HG03095 (cell line): ENCODE measurements around the gene OLA1.

ENCODE experiments used
- ATAC-seq: cut with Tn5 transposase; IDR thresholded peaks from one replicate; pipeline ENCODE4 v1.9.1; 2021; ENCODE audit warnings: moderate library complexity; ENCODE audit not compliant: unreplicated experiment

The OLA1 gene

GRCh38 chr2:174180726-174181236, 67.6 kb downstream of the OLA1 start:
- ATAC-seq, result no peak

DNA sequence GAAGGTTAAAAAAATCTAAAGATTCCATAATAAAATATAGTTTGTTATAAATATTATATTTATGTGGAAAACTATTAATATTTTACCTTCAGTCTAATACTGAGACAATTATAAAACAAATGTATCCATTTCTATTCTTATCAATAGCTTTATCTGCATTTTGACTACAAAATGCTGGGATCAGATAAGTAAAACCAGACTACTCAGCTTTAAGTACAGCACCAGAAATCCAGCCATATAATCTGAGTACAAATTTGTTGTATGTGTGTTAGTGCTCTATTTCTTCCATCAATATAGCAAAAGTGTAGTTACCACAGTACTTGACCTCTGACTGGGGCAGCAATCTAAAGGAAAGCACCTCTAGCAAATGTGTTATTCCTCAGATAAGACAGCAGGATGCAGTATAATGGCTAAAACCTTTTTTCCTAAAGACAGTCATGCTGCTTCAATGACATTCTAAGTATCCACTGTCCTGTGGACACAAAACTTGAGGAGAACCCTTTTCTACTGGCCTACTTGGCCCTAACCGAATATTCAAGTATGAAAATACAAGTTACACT, 68.1 kb downstream of the OLA1 start:
- ATAC-seq, result no peak

DNA sequence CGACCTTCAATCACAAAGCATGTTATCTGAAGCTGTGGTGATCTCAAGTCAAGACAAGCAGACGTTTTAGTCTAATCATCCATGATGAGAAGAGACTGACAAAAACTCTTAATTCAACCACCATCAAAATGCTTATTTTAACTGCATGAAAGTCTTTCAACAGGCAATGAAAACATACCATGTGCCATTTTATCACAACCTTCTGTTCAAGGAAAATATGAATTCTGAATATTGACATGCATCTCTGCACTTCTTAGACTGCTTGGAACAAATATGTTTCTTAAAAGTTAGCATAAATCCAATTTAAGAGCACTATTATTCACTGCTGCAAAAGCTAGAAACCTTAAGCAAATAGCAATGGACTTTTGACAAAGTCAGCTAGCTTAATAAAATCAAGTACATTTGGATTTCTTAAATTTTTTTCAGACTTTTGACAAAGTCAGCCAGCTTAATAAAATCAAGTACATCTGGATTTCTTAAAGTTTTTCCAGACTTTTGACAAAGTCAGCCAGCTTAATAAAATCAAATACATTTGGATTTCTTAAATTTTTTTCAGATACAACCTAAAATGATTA, 70.9 kb downstream of the OLA1 start:
- no peak for ATAC-seq

- no peak for ATAC-seq
These were observed 71.4 kb downstream of the OLA1 start for GRCh38 chr2:174176898-174177297.

DNA sequence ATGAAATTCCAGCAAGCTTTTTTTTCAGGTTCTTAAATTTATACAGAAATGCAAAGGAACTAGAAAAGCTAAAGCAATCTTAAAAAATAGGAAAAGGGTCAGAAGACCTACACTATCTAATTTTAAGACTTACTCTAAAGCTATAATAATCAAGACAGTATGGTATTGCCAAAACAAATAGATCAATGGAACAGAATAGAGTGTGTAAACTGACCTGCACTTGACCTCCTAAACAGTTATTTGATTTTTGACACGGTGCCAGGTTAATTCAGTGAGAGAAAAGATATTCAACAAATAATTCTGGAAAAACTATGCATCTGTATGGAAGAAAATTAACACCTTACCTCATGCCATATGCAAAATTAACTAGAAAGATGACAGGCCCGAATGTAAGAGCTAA, 73.6 kb downstream of the OLA1 start:
- ATAC-seq, result no peak

DNA sequence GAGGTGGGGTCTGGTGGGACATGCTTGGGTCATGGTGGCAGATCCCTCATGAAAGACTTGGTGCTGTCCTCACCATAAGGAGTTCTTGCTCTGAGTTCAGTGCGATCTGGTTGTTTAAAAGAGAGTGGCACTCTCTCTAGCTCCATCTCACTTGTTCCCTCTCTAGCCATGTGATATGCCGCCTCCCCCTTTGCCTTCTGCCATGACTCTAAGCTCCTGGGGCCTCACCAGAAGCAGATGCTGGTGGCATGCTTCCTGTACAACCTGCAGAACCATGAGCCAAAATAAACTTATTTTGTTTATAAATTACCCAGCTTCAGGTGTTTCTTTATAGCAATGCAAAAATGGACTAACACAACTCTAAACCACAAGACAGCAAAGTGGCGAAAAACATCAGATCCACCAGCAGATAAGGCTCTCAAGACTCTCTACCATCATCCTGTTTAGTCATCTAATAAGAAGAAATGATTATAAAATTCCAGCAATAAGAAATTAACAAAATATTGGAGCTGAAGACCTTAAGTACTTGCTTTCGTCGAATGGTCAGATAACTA, 75.5 kb downstream of the OLA1 start:
- ATAC-seq, result no peak

DNA sequence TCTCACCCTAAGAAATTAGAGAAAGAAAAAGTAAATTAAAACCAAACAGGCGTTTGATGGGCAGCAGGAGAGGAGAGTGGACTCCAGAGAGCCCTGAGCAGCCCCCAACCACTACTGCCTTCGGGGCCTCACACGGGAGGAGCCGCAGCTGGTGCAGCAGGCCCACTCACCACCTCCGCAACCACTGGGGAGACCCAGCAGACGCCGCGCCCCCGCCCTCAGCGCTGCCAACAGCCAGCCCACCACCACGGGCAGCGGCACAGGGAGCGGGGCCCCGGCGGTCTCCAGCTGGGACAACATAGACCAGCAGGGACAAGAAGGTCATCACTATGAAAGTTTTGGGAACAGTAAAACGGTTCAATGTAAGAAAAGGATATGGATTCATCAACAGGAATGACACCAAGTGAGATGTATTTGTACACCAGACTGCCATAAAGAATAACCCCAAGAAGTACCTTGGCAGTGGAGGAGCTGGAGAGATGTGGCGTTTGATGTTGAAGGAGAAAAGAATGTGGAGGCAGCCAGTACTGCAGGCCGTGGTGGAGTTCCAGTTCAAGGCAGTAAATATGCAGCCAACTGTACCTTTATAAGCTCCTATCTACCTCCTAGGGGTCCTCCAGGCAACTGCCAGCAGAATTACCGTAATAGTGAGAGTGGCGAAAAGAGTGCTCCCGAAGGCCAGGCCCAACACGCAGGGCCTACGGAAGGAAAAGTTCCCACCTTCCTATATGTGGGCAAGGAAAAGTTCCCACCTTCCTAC, 76.5 kb downstream of the OLA1 start:
- no peak for ATAC-seq

GRCh38 chr2:174169372-174169771, 79.0 kb downstream of the OLA1 start:
- ATAC-seq, result no peak

DNA sequence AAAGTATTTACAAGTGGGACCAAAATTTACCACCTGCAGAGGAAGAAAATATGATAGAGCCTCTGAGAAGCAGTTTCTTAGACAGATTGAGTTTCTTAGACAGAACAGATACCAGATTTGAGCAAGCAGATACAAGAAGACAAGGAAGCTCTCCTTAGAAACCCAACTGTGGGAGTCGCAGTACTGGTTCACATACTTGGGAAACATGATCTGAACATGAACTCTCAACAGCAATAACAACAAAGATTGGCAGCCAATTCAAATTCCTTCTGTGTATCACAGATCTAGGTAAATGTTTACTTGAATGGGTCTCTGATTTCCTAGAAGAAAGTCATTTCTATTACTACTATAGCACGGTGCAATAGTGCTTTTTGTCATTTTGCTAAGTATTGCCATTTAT, 82.1 kb downstream of the OLA1 start:
- ATAC-seq, result no peak

DNA sequence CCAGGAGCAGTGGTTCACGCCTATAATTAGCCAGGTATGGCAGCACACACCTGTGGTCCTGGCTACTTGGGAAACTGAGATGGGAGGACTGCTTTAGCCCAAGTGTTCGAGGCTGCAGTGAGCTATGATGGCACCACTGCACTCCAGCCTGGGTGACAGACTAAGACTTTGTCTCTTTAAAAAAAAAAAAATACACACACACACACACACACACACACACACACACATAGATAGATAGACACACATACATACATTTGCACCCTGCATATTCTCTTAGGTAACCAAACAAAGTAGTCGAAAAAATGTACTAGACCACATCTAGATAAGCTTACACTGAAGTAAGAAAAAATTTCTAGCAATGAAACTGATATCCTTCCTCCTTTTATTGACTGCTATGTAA, 86.8 kb downstream of the OLA1 start:
- no peak for ATAC-seq

DNA sequence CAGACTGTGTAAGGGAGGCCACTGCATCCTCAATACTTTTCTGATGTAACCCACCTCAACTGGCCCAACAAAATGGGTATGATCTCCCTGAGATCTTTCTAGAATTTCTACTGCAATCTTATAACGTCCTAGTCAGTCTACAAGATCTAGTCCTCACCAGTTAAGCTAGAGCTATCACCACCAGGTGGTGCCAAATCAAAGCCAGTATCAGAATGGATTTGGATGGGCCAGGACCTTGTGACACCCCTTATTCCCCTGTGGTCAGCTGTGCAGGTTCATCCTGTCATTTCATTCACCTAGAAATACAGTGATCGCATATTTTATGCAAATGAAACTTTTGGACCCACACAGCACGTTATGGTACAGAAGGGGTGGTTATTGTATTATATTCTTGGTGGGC, 90.3 kb downstream of the OLA1 start:
- ATAC-seq, result no peak

DNA sequence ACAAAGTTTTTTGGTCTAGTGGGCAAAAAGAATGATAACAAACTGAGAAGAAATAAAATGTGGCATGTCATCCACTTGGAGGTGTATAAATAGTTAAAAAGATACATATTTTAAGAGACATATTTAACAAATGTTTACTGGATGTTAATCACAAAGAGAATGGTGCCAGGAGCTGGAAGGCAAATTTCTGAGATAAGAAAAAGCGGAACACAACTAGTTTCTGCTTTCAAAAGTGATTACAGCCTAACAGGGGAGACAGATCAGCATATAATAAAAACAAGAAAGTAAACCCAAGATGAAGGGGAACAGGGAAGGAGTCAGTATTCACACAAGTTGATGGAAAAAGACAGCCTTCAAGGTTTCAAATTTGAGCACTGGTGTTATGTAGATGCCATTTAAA, 91.3 kb downstream of the OLA1 start:
- no peak for ATAC-seq

GRCh38 chr2:174153757-174154680, 94.3 kb downstream of the OLA1 start:
- ATAC-seq, result no peak

- no peak for ATAC-seq
These were observed 98.8 kb downstream of the OLA1 start for GRCh38 chr2:174149530-174149929.

- no peak for ATAC-seq
These were observed 99.5 kb downstream of the OLA1 start for GRCh38 chr2:174148833-174149232.

DNA sequence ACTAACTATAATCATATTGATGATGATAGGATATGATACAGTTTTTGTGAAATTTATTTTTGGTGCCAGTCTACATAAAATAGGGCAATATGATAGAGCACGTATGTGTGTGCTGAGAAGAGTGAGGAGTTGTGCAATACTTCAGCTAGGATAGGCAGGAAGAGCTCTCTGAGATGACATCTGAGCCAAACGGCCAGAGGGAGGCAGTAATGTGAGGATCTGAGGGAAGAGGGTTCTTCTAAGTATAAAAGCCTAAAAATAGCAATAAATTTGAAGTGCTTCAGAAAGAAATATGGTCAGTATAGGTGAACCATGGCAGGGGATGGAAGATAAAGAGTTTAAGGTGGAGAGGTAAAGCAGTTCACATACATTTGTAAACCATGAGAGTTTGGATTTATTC, 102.5 kb downstream of the OLA1 start:
- ATAC-seq, result no peak

- no peak for ATAC-seq
These were observed 106.0 kb downstream of the OLA1 start for GRCh38 chr2:174142290-174142689.

DNA sequence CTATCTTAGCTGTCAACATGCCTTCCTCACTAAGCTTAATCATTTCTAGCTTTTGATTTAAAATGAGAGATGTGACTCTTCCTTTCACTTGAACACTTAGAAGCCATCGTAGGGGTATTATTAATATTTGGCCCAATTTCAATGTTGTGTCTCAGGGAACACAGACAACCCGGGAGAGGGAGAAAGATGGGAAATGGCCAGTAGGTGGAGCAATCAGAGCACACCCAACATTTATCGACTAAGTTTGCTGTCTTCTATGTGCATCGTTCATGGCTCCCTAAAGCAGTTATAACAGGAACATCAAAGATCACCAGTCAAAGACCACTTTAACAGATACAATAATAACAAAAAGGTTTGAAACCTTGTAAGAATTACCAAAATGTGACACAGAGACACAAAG, 110.2 kb downstream of the OLA1 start:
- ATAC-seq, result no peak

DNA sequence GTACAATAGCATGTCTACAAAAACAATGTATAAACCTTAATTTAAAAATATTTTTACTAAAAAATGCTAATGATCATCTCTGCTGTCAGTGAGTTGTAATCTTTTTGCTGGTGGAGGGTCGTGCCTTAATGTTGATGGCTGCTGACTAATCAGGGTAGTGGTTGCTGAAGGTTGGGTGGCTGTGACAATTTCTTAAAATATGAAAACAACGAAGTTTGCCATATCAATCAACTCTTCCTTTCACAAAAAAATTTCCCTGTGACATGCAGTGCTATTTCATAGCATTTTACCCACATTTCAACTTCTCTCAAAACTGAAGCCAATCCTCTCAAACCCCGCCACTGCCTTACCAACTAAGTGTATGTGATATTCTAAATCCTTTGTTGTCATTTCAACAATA, 112.4 kb downstream of the OLA1 start:
- ATAC-seq, result no peak

- no peak for ATAC-seq
These were observed 123.2 kb downstream of the OLA1 start for GRCh38 chr2:174125090-174125489.

GRCh38 chr2:174124181-174124580, 124.2 kb downstream of the OLA1 start:
- ATAC-seq, result no peak
